NCI-H1417 treated with DMSO at 0.1 percent for 48 hours (cell line): Measurements from ENCODE around the gene RANBP2.

ENCODE experiments used
- DNase-seq: peaks from one replicate; lab custom pipeline; 2025; lab: John Stamatoyannopoulos, UW

Gene RANBP2

GRCh38 chr2:108778857-108779256, 59.6 kb downstream of the RANBP2 start:
- no peak for DNase-seq

- no peak for DNase-seq
Measured at GRCh38 chr2:108786008-108786353, 66.7 kb downstream of the RANBP2 start.

GRCh38 chr2:108786354-108787215, 67.3 kb downstream of the RANBP2 start, which contains the start of gene CCDC138:
Gene CCDC138 (plus strand): TSS chr2:108786771. CDS start chr2:108786823, 52 bp downstream.
- peak; percentile 30 for DNase-seq

- DNase-seq, result no peak
Measured at GRCh38 chr2:108787216-108787541, 67.9 kb downstream of the RANBP2 start.

- no peak for DNase-seq
Measured at GRCh38 chr2:108803045-108803736, 83.9 kb downstream of the RANBP2 start.

- no peak for DNase-seq
Measured at GRCh38 chr2:108805032-108805431, 85.8 kb downstream of the RANBP2 start.

- no peak for DNase-seq
Measured at GRCh38 chr2:108805782-108806181, 86.5 kb downstream of the RANBP2 start.

GRCh38 chr2:108806371-108807113, 87.3 kb downstream of the RANBP2 start:
- DNase-seq, result no peak

GRCh38 chr2:108809936-108810335, 90.7 kb downstream of the RANBP2 start:
- no peak for DNase-seq

GRCh38 chr2:108810993-108811957, 92.0 kb downstream of the RANBP2 start:
- no peak for DNase-seq

- no peak for DNase-seq
Measured at GRCh38 chr2:108813732-108814131, 94.5 kb downstream of the RANBP2 start.

- no peak for DNase-seq
Measured at GRCh38 chr2:108820482-108820881, 101.2 kb downstream of the RANBP2 start.

- DNase-seq, result no peak
Measured at GRCh38 chr2:108823286-108823685, 104.0 kb downstream of the RANBP2 start.

- no peak for DNase-seq
Measured at GRCh38 chr2:108824316-108825070, 105.2 kb downstream of the RANBP2 start.

GRCh38 chr2:108825254-108825653, 106.0 kb downstream of the RANBP2 start:
- no peak for DNase-seq

GRCh38 chr2:108825736-108826135, 106.5 kb downstream of the RANBP2 start:
- no peak for DNase-seq

GRCh38 chr2:108829578-108830310, 110.5 kb downstream of the RANBP2 start:
- DNase-seq, result no peak

GRCh38 chr2:108833219-108833618, 113.9 kb downstream of the RANBP2 start:
- DNase-seq, result no peak

- no peak for DNase-seq
Measured at GRCh38 chr2:108834620-108835019, 115.3 kb downstream of the RANBP2 start.

- no peak for DNase-seq
Measured at GRCh38 chr2:108835040-108835439, 115.8 kb downstream of the RANBP2 start.
